Activated B cell treated with CpG ODN at 0.5 μM for 24 hours (primary cell): ENCODE results near the gene TEDC2. TPM values are rescaled to one million over a fixed set of nuclear protein-coding genes. Genes with fewer than 3 reads are reported as not detected.

Experiments
- ATAC-seq: fragments of 200-7000 bp; cut with Tn5 transposase; one replicate; pipeline ENCODE4 v1.10.0; 2021; ENCODE audit warnings: low read depth, mild to moderate bottlenecking, moderate library complexity
- CTCF ChIA-PET: fragments of 350-600 bp; sonication (Branson Sonifier 250); formaldehyde crosslinking; loops from one replicate; lab custom pipeline; 2021; ENCODE audit warnings: antibody characterized with exemption; lab: Charles Lee
- POLR2A ChIA-PET: fragments of 350-600 bp; sonication (Branson Sonifier 250); formaldehyde crosslinking; loops from one replicate; lab custom pipeline; 2021; ENCODE audit warnings: antibody characterized with exemption; lab: Charles Lee
- DNase-seq: peaks from one replicate; pipeline ENCODE4 v3.0.0; 2022
- H3K27ac Mint-ChIP-seq: one replicate; pipeline ENCODE4 v1.8.0; 2020; ENCODE audit warnings: mixed read lengths
- H3K27me3 Mint-ChIP-seq: one replicate; pipeline ENCODE4 v1.8.0; 2021; ENCODE audit warnings: mixed read lengths
- H3K36me3 Mint-ChIP-seq: one replicate; pipeline ENCODE4 v1.8.0; 2021; ENCODE audit warnings: low read depth, mixed read lengths
- H3K4me1 Mint-ChIP-seq: one replicate; pipeline ENCODE4 v1.8.0; 2021; ENCODE audit warnings: mixed read lengths
- H3K4me3 Mint-ChIP-seq: one replicate; pipeline ENCODE4 v1.8.0; 2020; ENCODE audit warnings: mild to moderate bottlenecking, mixed read lengths
- H3K9me3 Mint-ChIP-seq: one replicate; pipeline ENCODE4 v1.8.0; 2020; ENCODE audit warnings: mixed read lengths
- CTCF ChIP-seq: fragments of 200-600 bp; IDR thresholded peaks from one replicate; pipeline ENCODE4 v1.8.0; 2022; ENCODE audit warnings: antibody characterized with exemption, mild to moderate bottlenecking
- intact Hi-C: fragments of 100-400 bp; cut with micrococcal nuclease; formaldehyde crosslinking; loops from one replicate; pipeline ENCODE4 v1.15.1; 2024
- total RNA-seq: library from RNA; stranded (reverse); gene quantifications from 2 replicates; pipeline ENCODE4 v1.2.3, GENCODE V29; 2022

The TEDC2 gene
- total RNA-seq, 1 donor from 2014 or later = 4.4 TPM

- Mint-ChIP-seq H3K4me1 (peaks cover 3% of the 10 kb centered on the region), H3K27me3 (no peaks in the 10 kb centered on the region), H3K4me3 (no peak overlapping the region), H3K36me3 (peaks cover 17% of the 10 kb centered on the region), H3K27ac (no peak overlapping the region), H3K9me3 (no peaks in the 10 kb centered on the region)
- no peak for DNase-seq
- intact Hi-C loops = no loop called here
- TF ChIP-seq CTCF = no peak
- CTCF ChIA-PET = no interaction called here
- ATAC-seq = no peak
- POLR2A ChIA-PET = no interaction called here
These were observed 38.8 kb downstream of the TEDC2 start for GRCh38 chr16:2498531-2499253.

GRCh38 chr16:2499454-2499853, 39.5 kb downstream of the TEDC2 start:
- no peaks in the 10 kb centered on the region for H3K9me3 Mint-ChIP-seq
- no peaks in the 10 kb centered on the region for H3K27me3 Mint-ChIP-seq
- intact Hi-C loops = no loop called here
- H3K27ac Mint-ChIP-seq = no peak overlapping the region
- no peak for TF ChIP-seq CTCF
- peaks cover 3% of the 10 kb centered on the region for H3K4me1 Mint-ChIP-seq
- CTCF ChIA-PET = interaction anchor here (2.5 kb wide), 1 partner anchor 305 kb away, joined by 17 read pairs; no protein-coding TSS in a partner anchor
- POLR2A ChIA-PET = interaction anchor here (1.4 kb wide), 1 partner anchor 344 kb away, joined by 4 read pairs; the partner anchor contains the start of gene TRAF7
- H3K36me3 Mint-ChIP-seq = peaks cover 17% of the 10 kb centered on the region
- no peak for DNase-seq
- no peak for ATAC-seq
- H3K4me3 Mint-ChIP-seq = no peak overlapping the region

- ChIA-PET CTCF (interaction anchor here (1.9 to 2.5 kb wide), 2 partner anchors 70 to 305 kb away, joined by 9 to 17 read pairs; no protein-coding TSS in a partner anchor), POLR2A (interaction anchor here (0.6 to 1.4 kb wide), 3 partner anchors 345 to 575 kb away, joined by 4 to 10 read pairs (median 7); partner anchors contain the start of gene TRAF7)
- DNase-seq (no peak), ATAC-seq (no peak)
- H3K36me3 Mint-ChIP-seq = peaks cover 17% of the 10 kb centered on the region
- H3K9me3 Mint-ChIP-seq = no peaks in the 10 kb centered on the region
- TF ChIP-seq CTCF = no peak
- no peaks in the 10 kb centered on the region for H3K27me3 Mint-ChIP-seq
- H3K4me3 Mint-ChIP-seq = no peak overlapping the region
- intact Hi-C loops = loop anchor here (5.0 kb wide), 1 partner anchor 498 kb away; no protein-coding TSS in a partner anchor
- H3K4me1 Mint-ChIP-seq = peaks cover 3% of the 10 kb centered on the region
- no peak overlapping the region for H3K27ac Mint-ChIP-seq
These were observed 40.1 kb downstream of the TEDC2 start for GRCh38 chr16:2499890-2500429.

GRCh38 chr16:2500430-2500917, 40.6 kb downstream of the TEDC2 start:
- Mint-ChIP-seq H3K9me3 (no peaks in the 10 kb centered on the region), H3K4me3 (no peak overlapping the region), H3K27ac (no peak overlapping the region), H3K36me3 (peaks cover 17% of the 10 kb centered on the region), H3K27me3 (no peaks in the 10 kb centered on the region), H3K4me1 (peaks cover 7% of the 10 kb centered on the region)
- ChIA-PET CTCF (interaction anchor here (1.0 to 2.5 kb wide), 6 partner anchors 12 to 306 kb away, joined by 3 to 17 read pairs (median 7); partner anchors contain the start of genes ECI1 and TEDC2), POLR2A (interaction anchor here (0.6 to 1.4 kb wide), 5 partner anchors 26 to 574 kb away, joined by 4 to 10 read pairs (median 4); partner anchors contain the start of genes TBC1D24 and TRAF7)
- no peak for TF ChIP-seq CTCF
- ATAC-seq (no peak), DNase-seq (no peak)
- intact Hi-C loops = loop anchor here (5.0 kb wide), 1 partner anchor 498 kb away; no protein-coding TSS in a partner anchor
